Stomach (tissue), 9 donors: ENCODE data around the gene KRTAP5-4. TPM values are rescaled to one million over a fixed set of nuclear protein-coding genes. Genes with fewer than 3 reads are reported as not detected.

Source experiments
- DNase-seq, 2 donors: peaks; one replicate each; pipeline versions ENCODE4 v3.0.0 to v3.0.0-alpha.2; 2013 to 2019
- H3K27ac ChIP-seq, 5 donors: fragments of 200-600 bp in 4 of 5; sonication (generic) in 4 of 5; one replicate each; pipeline ENCODE4 v1.5.1; 2013 to 2019; ENCODE audit warnings: mild to moderate bottlenecking in 1 of 5, moderate library complexity in 1 of 5
- H3K27me3 ChIP-seq, 3 donors: fragments of 200-600 bp; sonication (generic); one replicate each; pipeline ENCODE4 v1.5.1; 2017 to 2019; ENCODE audit warnings: mixed run types in 1 of 3
- H3K36me3 ChIP-seq, 4 donors: fragments of 200-600 bp; sonication (generic); 1 replicate in 3 of 4; 2 replicates in 1 of 4; pipeline ENCODE4 v1.5.1; 2016 to 2019
- H3K4me1 ChIP-seq, 4 donors: fragments of 200-600 bp; sonication (generic); one replicate each; pipeline ENCODE4 v1.5.1; 2016 to 2019
- H3K4me3 ChIP-seq, 4 donors: fragments of 200-600 bp; sonication (generic) in 3 of 4; one replicate each; pipeline ENCODE4 v1.5.1; 2016 to 2019; ENCODE audit warnings: mild to moderate bottlenecking in 1 of 4
- H3K9me3 ChIP-seq, 4 donors: fragments of 200-600 bp; sonication (generic); one replicate each; pipeline ENCODE4 v1.5.1; 2016 to 2019
- EP300 ChIP-seq: sonication (generic); formaldehyde crosslinking; IDR thresholded peaks from one replicate; pipeline ENCODE4 v1.6.1; 2017; ENCODE audit warnings: antibody characterized with exemption
- POLR2A ChIP-seq, 4 donors: fragments of 450-650 bp; IDR thresholded peaks; one replicate each; pipeline ENCODE4 v1.6.1; 2016; ENCODE audit warnings: antibody characterized with exemption in 4 of 4, control low read depth in 2 of 4, mild to moderate bottlenecking in 1 of 4, moderate library complexity in 1 of 4
- POLR2AphosphoS5 ChIP-seq, 3 donors: sonication (generic); formaldehyde crosslinking; IDR thresholded peaks; one replicate each; pipeline ENCODE4 v1.6.1; 2016; ENCODE audit warnings: antibody characterized with exemption in 3 of 3
- WGBS, 5 donors: extraction: QIAGEN DNeasy Blood & Tissue Kit in 3 of 5; methylation state at CpG; one replicate each; pipeline versions ENCODE4 v1.1.5 to v1.1.7; 2013 to 2018; 5-methylcytosine and 5-hydroxymethylcytosine counted together
- intact Hi-C: fragments of 100-400 bp; cut with DNase I; formaldehyde crosslinking; loops from one replicate; pipeline ENCODE4 v1.15.1; 2023; ENCODE audit warnings: low total_unique reads
- polyA plus RNA-seq, 3 donors: library from polyadenylated mRNA; stranded (reverse); fragments of 200-250 nt; gene quantifications; one replicate each; pipeline ENCODE4 v1.2.3, GENCODE V29; 2013
- total RNA-seq, 5 donors: library from RNA; depleted of rRNA; stranded (reverse); fragments of >200 nt; gene quantifications; one replicate each; pipeline versions ENCODE4 v1.1.0 to v1.2.3, GENCODE V29; 2014 to 2016
- TF ChIP-seq, protein P1 (sequence below), 7 experiments: fragments of 450-650 bp in 4 of 7; fragments of 200-600 bp in 3 of 7; sonication (generic) in 3 of 7; IDR thresholded peaks; one replicate each; pipeline ENCODE4 v1.5.1; 2016 to 2019; ENCODE audit warnings: antibody characterized with exemption in 7 of 7, control low read depth in 2 of 7, mild to moderate bottlenecking in 1 of 7
- donor health status: healthy with polysubstance abuse.
- donor health status: Bipolar disorder and iron deficiency.
- donor health status: healthy.

The KRTAP5-4 gene
- total and polyA plus RNA-seq, 8 donors, result not detected

DNA sequence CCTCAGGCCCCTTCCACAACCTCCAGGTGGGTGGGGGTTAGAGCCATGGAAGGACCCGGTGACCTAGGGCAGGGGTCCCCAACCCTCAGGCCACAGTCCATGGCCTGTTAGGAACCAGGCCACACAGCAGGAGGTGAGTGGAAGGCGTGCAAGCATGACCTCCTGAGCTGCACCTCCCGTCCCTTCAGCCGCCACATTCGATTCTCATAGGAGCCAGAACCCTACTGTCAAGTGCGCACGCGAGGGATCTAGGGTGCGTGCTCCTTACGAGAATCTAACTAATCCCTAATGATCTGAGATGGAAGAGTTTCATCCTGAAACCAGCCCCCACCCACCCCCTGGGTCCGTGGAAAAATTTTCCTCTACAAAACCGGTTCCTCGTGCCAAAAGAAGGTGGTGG is 3.6 kb upstream of the KRTAP5-4 start:
- no peak overlapping the region for H3K4me3 ChIP-seq
- peaks cover 0 to 9% (median 3%) of the 10 kb centered on the region in 4 donors for H3K4me1 ChIP-seq
- intact Hi-C loops, result no loop called here
- peaks cover 0 to 71% (median 13%) of the 10 kb centered on the region in 3 donors for H3K27me3 ChIP-seq
- H3K36me3 ChIP-seq, result no peaks in the 10 kb centered on the region
- WGBS, 5 donors, result 75 to 87% (median 81%) methylated on average over 11 to 13 of the region's 13 CpGs
- H3K27ac ChIP-seq, result no peak overlapping the region
- TF ChIP-seq POLR2A (IDR thresholded peaks at IDR 0.05) (no peak), EP300 (no peak), POLR2AphosphoS5 (IDR thresholded peaks at IDR 0.05) (no peak)
- TF ChIP-seq, protein P1, sequence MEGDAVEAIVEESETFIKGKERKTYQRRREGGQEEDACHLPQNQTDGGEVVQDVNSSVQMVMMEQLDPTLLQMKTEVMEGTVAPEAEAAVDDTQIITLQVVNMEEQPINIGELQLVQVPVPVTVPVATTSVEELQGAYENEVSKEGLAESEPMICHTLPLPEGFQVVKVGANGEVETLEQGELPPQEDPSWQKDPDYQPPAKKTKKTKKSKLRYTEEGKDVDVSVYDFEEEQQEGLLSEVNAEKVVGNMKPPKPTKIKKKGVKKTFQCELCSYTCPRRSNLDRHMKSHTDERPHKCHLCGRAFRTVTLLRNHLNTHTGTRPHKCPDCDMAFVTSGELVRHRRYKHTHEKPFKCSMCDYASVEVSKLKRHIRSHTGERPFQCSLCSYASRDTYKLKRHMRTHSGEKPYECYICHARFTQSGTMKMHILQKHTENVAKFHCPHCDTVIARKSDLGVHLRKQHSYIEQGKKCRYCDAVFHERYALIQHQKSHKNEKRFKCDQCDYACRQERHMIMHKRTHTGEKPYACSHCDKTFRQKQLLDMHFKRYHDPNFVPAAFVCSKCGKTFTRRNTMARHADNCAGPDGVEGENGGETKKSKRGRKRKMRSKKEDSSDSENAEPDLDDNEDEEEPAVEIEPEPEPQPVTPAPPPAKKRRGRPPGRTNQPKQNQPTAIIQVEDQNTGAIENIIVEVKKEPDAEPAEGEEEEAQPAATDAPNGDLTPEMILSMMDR (IDR thresholded peaks at IDR 0.05), result no peak
- no peaks in the 10 kb centered on the region for H3K9me3 ChIP-seq
- no peak for DNase-seq

DNA sequence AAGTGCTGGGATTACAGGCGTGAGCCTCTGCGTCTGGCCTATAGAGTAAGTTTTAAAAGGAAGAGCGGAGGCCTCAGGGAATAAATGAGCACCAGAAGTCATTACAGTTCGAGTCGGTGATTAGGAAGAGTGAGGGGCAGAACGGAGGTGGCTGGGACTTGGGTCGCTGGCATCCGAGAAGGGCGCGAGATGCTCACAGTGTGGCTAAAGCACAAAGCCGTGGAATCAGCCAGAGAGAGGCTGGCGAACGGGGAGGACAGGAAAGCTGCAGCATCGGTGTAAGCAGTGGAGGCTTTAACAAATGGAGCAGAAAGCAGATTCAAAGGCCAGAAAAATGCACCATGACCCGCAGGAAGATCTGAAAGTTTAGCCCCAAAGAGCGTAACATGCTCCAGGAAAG is 2.7 kb upstream of the KRTAP5-4 start:
- Histone ChIP-seq H3K36me3 (no peaks in the 10 kb centered on the region), H3K27me3 (peaks cover 0 to 64% (median 11%) of the 10 kb centered on the region in 3 donors), H3K4me3 (no peak overlapping the region), H3K9me3 (no peaks in the 10 kb centered on the region), H3K4me1 (peaks cover 0 to 9% (median 3%) of the 10 kb centered on the region in 4 donors), H3K27ac (no peak overlapping the region)
- WGBS, 5 donors, result 76 to 86% (median 84%) methylated on average over 16 of the region's 16 CpGs
- intact Hi-C loops, result no loop called here
- TF ChIP-seq, protein P1 (IDR thresholded peaks at IDR 0.05), result no peak
- no peak for TF ChIP-seq POLR2AphosphoS5 (IDR thresholded peaks at IDR 0.05)
- TF ChIP-seq EP300, result no peak
- TF ChIP-seq POLR2A (IDR thresholded peaks at IDR 0.05), result no peak
- DNase-seq, result no peak

DNA sequence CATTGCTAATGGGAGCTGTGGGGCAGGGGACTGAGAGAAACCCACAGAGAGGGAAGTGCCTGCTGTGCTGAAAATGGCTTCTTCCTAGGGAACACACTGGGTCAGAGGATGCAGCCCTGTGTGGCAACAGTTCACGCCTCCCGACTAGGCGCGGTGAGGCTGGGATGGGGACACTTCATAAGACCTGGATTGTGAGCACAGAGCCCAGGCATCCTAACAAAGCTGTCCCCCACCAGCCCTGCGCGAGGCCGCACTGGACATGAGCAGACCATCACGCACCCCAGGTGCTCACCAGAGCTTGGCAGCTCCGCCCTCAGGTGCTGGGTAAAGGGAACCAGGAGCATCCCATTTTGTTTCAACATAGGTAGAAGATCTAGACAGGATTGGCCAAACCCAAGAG is 1.8 kb upstream of the KRTAP5-4 start:
- H3K27me3 ChIP-seq, result peaks cover 0 to 62% (median 4%) of the 10 kb centered on the region in 3 donors
- peaks cover 0 to 2% (median under 1%) of the 10 kb centered on the region in 4 donors for H3K4me1 ChIP-seq
- no peaks in the 10 kb centered on the region for H3K9me3 ChIP-seq
- 70 to 89% (median 80%) methylated on average over 5 to 9 of the region's 9 CpGs for WGBS, 5 donors
- H3K36me3 ChIP-seq, result no peaks in the 10 kb centered on the region
- no peak overlapping the region for H3K27ac ChIP-seq
- TF ChIP-seq, protein P1 (IDR thresholded peaks at IDR 0.05), result no peak
- no peak for TF ChIP-seq EP300
- TF ChIP-seq POLR2A (IDR thresholded peaks at IDR 0.05), result no peak
- TF ChIP-seq POLR2AphosphoS5 (IDR thresholded peaks at IDR 0.05), result no peak
- intact Hi-C loops, result no loop called here
- DNase-seq, result no peak
- no peak overlapping the region for H3K4me3 ChIP-seq

DNA sequence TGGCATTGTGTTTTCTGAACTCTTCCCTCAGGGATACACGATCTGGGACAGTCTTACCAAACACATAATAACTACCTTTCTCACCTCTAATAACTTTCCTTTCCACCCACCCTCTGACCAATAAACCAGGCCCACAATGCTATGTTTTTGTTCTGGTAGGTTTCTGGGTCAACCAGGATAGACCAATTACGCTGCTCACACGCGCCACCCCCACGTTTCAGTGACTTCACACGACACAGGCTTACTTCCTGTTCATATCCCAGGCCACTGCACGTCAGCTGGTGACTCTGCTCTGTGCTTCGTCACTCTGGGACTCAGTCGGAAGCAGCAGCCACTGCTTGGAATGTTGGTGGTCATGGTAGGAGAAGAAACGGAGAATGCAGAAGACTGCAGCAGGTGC is 2.5 kb downstream of the KRTAP5-4 start:
- DNase-seq, result no peak
- H3K27me3 ChIP-seq, result peaks cover 0 to 61% (median 3%) of the 10 kb centered on the region in 3 donors
- no peaks in the 10 kb centered on the region for H3K4me1 ChIP-seq
- no peak for TF ChIP-seq POLR2AphosphoS5 (IDR thresholded peaks at IDR 0.05)
- no peak for TF ChIP-seq POLR2A (IDR thresholded peaks at IDR 0.05)
- TF ChIP-seq, protein P1 (IDR thresholded peaks at IDR 0.05), result no peak
- TF ChIP-seq EP300, result no peak
- no peaks in the 10 kb centered on the region for H3K9me3 ChIP-seq
- no peaks in the 10 kb centered on the region for H3K36me3 ChIP-seq
- H3K27ac ChIP-seq, result no peak overlapping the region
- intact Hi-C loops, result no loop called here
- no peak overlapping the region for H3K4me3 ChIP-seq
- WGBS, 5 donors, result 41 to 52% (median 47%) methylated on average over 10 of the region's 10 CpGs
